Measurements from ENCODE around the gene C2orf15. TPM values are rescaled to one million over a fixed set of nuclear protein-coding genes. Genes with fewer than 3 reads are reported as not detected.

Gene C2orf15
- total RNA-seq, 1 experiment from 2014 or later = 1.9 TPM

- TF ChIP-seq REST (IDR thresholded peaks at IDR 0.05; ENCODE audit: low read depth) = no peak
- no peak for TF ChIP-seq EZH2phosphoT487 (IDR thresholded peaks at IDR 0.05; ENCODE audit: borderline replicate concordance)
- TF ChIP-seq YY1 (IDR thresholded peaks at IDR 0.05; ENCODE audit: extremely low read depth, insufficient replicate concordance, low read depth, low read length) = no peak
- TF ChIP-seq POLR2AphosphoS5 (IDR thresholded peaks at IDR 0.05; ENCODE audit: low read depth, low read length) = peak; percentile 86
- peak; percentile 99 for TF ChIP-seq MAX (IDR thresholded peaks at IDR 0.05)
Measured at GRCh38 chr2:99154643-99155536, 13.4 kb downstream of the C2orf15 start, which contains the start of the genes LIPT1 and TSGA10 (continued).

GRCh38 chr2:99156891-99157290 is 15.4 kb downstream of the C2orf15 start:
- ChIA-PET RAD21 (ENCODE audit: low non-redundant PET in 1 of 2, low total read pairs in 2 of 2, uncharacterized antibody in 2 of 2, unreplicated experiment in 2 of 2) (no interaction called here), CTCF (no interaction called here), POLR2A (no interaction called here)

More at GRCh38 chr2:99156891-99157290, 15.4 kb downstream of the C2orf15 start:
- Histone ChIP-seq H3K9me2 (ENCODE audit: insufficient read depth) (no peaks in the 10 kb centered on the region), H4K20me1 (ENCODE audit: insufficient read depth) (no peaks in the 10 kb centered on the region), H3K27me3 (ENCODE audit: insufficient read depth, low read length) (no peaks in the 10 kb centered on the region), H3K79me2 (ENCODE audit: insufficient read depth, low read length) (peaks cover 5% of the 10 kb centered on the region; the same call in 1 of the 2 replicates), H3K4me1 (ENCODE audit: control insufficient read depth in 1 of 2, insufficient read depth in 2 of 2, low read length in 2 of 2) (peaks cover 13 to 15% of the 10 kb centered on the region in 2 experiments), H3K9me3 (ENCODE audit: control insufficient read depth in 1 of 2, insufficient read depth in 1 of 2, low read depth in 1 of 2, low read length in 2 of 2) (no peaks in the 10 kb centered on the region), H3K9ac (ENCODE audit: low read length) (no peak overlapping the region), H3K36me3 (ENCODE audit: control insufficient read depth in 1 of 2, insufficient read depth in 2 of 2, low read length in 2 of 2) (0 out of 4 replicates have a peak, but pooled peaks cover 0 to 3% of the 10 kb centered on the region in 2 experiments), H2AFZ (ENCODE audit: low read depth, low read length, poor library complexity, severe bottlenecking) (no peak overlapping the region), H3K4me3 (replicated peaks in 1 of 2; ENCODE audit: low read depth in 1 of 2, low read length in 2 of 2) (no peak overlapping the region), H3K27ac (ENCODE audit: low read depth, low read length) (no peak overlapping the region), H3K4me2 (ENCODE audit: low read length) (no peak overlapping the region)
- DNase-seq (ENCODE audit: low read depth, low spot score) (no peak), ATAC-seq (no peak)
- intact Hi-C loops (cut with micrococcal nuclease) = loop anchor here (10.0 kb wide), 1 partner anchor 338 kb away; the partner anchor contains the start of gene REV1
- TF ChIP-seq MAX (IDR thresholded peaks at IDR 0.05) (no peak), CTCF (IDR thresholded peaks at IDR 0.05 in 2 of 3, conservative IDR thresholded peaks at IDR 0.05 in 1 of 3; ENCODE audit: borderline replicate concordance in 1 of 3, insufficient read depth in 1 of 3, low read depth in 2 of 3, low read length in 2 of 3) (no peak), RAD21 (IDR thresholded peaks at IDR 0.05; ENCODE audit: low read depth) (no peak), REST (IDR thresholded peaks at IDR 0.05; ENCODE audit: low read depth) (no peak), ZFX (IDR thresholded peaks at IDR 0.05) (no peak), CBX3 (IDR thresholded peaks at IDR 0.05; ENCODE audit: low read depth) (no peak), FOSL1 (IDR thresholded peaks at IDR 0.05; ENCODE audit: low read depth) (no peak), JUND (IDR thresholded peaks at IDR 0.05) (no peak), EZH2phosphoT487 (IDR thresholded peaks at IDR 0.05; ENCODE audit: borderline replicate concordance) (no peak), TCF7L2 (IDR thresholded peaks at IDR 0.05; ENCODE audit: borderline replicate concordance, extremely low read depth, insufficient read depth, insufficient read length) (no peak)
- no TSS peak for BruUV-seq (replicated peaks)

All from HCT116 (cell line).